ENCODE results near the gene DIAPH2.

DNA sequence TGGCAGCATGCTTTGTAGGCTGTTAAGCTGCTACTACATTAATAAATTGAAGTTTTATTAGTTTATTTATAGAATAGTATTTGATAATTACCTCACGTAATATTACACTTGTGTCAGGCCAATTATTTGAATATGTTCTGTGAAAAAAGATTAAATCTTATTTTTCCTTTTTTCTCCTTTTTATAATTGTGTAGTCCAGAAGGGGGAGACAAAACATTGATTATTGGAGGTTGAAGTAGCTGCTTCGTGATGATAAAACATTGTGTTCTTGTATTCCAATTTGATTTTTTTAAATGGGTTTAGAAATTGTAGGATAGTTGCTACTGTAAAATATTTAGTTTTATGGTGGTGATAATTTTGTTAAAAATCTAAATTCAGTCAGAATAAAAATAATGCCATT lies 85.7 kb downstream of the DIAPH2 start:
- TF ChIP-seq, protein P1, sequence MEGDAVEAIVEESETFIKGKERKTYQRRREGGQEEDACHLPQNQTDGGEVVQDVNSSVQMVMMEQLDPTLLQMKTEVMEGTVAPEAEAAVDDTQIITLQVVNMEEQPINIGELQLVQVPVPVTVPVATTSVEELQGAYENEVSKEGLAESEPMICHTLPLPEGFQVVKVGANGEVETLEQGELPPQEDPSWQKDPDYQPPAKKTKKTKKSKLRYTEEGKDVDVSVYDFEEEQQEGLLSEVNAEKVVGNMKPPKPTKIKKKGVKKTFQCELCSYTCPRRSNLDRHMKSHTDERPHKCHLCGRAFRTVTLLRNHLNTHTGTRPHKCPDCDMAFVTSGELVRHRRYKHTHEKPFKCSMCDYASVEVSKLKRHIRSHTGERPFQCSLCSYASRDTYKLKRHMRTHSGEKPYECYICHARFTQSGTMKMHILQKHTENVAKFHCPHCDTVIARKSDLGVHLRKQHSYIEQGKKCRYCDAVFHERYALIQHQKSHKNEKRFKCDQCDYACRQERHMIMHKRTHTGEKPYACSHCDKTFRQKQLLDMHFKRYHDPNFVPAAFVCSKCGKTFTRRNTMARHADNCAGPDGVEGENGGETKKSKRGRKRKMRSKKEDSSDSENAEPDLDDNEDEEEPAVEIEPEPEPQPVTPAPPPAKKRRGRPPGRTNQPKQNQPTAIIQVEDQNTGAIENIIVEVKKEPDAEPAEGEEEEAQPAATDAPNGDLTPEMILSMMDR (conservative IDR thresholded peaks at IDR 0.05; ENCODE audit: low read depth, low read length), result peak; percentile 61
- no peak for TF ChIP-seq EZH2 (IDR thresholded peaks at IDR 0.05; ENCODE audit: borderline replicate concordance, low read depth, low read length, poor library complexity, severe bottlenecking)
